ENCODE measurements around the gene GASK1A.

- TF ChIP-seq CTCF (IDR thresholded peaks at IDR 0.05), result no peak
- no peak for TF ChIP-seq TCF7L2 (IDR thresholded peaks at IDR 0.05; ENCODE audit: low read depth, low read length)
Observed at GRCh38 chr3:43094381-43094780, 115.3 kb downstream of the GASK1A start.
